A549 (cell line): ENCODE measurements around the gene NCOA3. TPM values are rescaled to one million over a fixed set of nuclear protein-coding genes. Genes with fewer than 3 reads are reported as not detected.

Experiments used
- ATAC-seq, 2 experiments: fragments of 200-7000 bp in 1 of 2; fragments of >200 bp in 1 of 2; cut with Nextera tagmentation in 1 of 2; cut with Tn5 transposase in 1 of 2; 3 replicates each; pipeline versions ENCODE4 v1.8.0 to v1.9.1; 2018 to 2020; ENCODE audit warnings: mild to moderate bottlenecking in 1 of 2, moderate library complexity in 1 of 2
- CTCF ChIA-PET: fragments of 300-600 bp; sonication (Branson Sonifier 250); formaldehyde crosslinking; extraction: SDS; loops from one replicate; lab custom pipeline; 2021; ENCODE audit warnings: antibody characterized with exemption, inconsistent platforms; lab: Yijun Ruan, JAX
- POLR2A ChIA-PET: fragments of 350-600 bp; formaldehyde crosslinking; extraction: SDS; loops from one replicate; lab custom pipeline; 2021; ENCODE audit warnings: antibody characterized with exemption, inconsistent platforms; lab: Yijun Ruan, JAX
- DNase-seq, 2 experiments: peaks; one replicate each; pipeline versions ENCODE4 v3.0.0 to v3.0.0-alpha.2; 2011 to 2016; ENCODE audit warnings: low read depth in 1 of 2, low spot score in 1 of 2
- FAIRE-seq: peaks from 2 replicates; lab custom pipeline; 2011; peaks lifted over from hg19 to GRCh38; lab: Jason Lieb, UNC
- H3K27ac ChIP-seq, 2 experiments: fragments of >200 bp; sonication (Bioruptor Twin); formaldehyde crosslinking; 3 replicates each; pipeline ENCODE4 v1.5.1; 2016 to 2017
- H3K4me1 ChIP-seq: fragments of >200 bp; sonication (Bioruptor Twin); formaldehyde crosslinking; 3 replicates; pipeline ENCODE4 v1.6.1; 2016
- H3K4me2 ChIP-seq: fragments of >200 bp; sonication (Bioruptor Twin); formaldehyde crosslinking; 3 replicates; pipeline ENCODE4 v1.6.1; 2016
- H3K4me3 ChIP-seq: fragments of >200 bp; sonication (Bioruptor Twin); formaldehyde crosslinking; 3 replicates; pipeline ENCODE4 v1.5.1; 2016
- H3K9me3 ChIP-seq: fragments of >200 bp; sonication (Bioruptor Twin); formaldehyde crosslinking; 3 replicates; pipeline ENCODE4 v1.6.1; 2016
- BCL3 ChIP-seq: fragments of >200 bp; sonication (Bioruptor Twin); formaldehyde crosslinking; IDR thresholded peaks from 3 replicates; pipeline ENCODE4 v1.6.1; 2016
- CBX2 ChIP-seq: fragments of 200-600 bp; sonication (generic); IDR thresholded peaks from 2 replicates; pipeline ENCODE4 v1.6.1; 2016; ENCODE audit warnings: low read depth, mild to moderate bottlenecking, borderline replicate concordance
- CHD2 ChIP-seq: fragments of 150-350 bp; IDR thresholded peaks from 2 replicates; pipeline ENCODE4 v1.6.1; 2014; ENCODE audit warnings: low read length; ENCODE audit not compliant: partially characterized antibody
- CHD4 ChIP-seq: fragments of 200-600 bp; sonication (generic); IDR thresholded peaks from 2 replicates; pipeline ENCODE4 v1.6.1; 2016; ENCODE audit warnings: antibody characterized with exemption, mild to moderate bottlenecking, borderline replicate concordance
- CTCF ChIP-seq: fragments of >200 bp; sonication (Bioruptor Twin); formaldehyde crosslinking; IDR thresholded peaks from 3 replicates; pipeline ENCODE4 v1.5.1; 2016
- ESRRA ChIP-seq: fragments of 150-350 bp; IDR thresholded peaks from 2 replicates; pipeline ENCODE4 v1.6.1; 2014; ENCODE audit warnings: mild to moderate bottlenecking, low read length, borderline replicate concordance
- FOSB ChIP-seq: fragments of 250-450 bp; sonication (Bioruptor Pico); IDR thresholded peaks from 2 replicates; pipeline ENCODE4 v1.5.0; 2020; ENCODE audit warnings: mild to moderate bottlenecking, moderate library complexity
- FOSL2 ChIP-seq, 2 experiments: fragments of 450-650 bp in 1 of 2; fragments of >200 bp in 1 of 2; sonication (Bioruptor Twin) in 1 of 2; formaldehyde crosslinking; IDR thresholded peaks; 2 replicates each; pipeline versions ENCODE4 v1.5.0 to v1.6.1; 2016 to 2020; ENCODE audit warnings: mild to moderate bottlenecking in 1 of 2, moderate library complexity in 1 of 2
- HMGXB4 ChIP-seq: fragments of 250-450 bp; sonication (Bioruptor Pico); IDR thresholded peaks from 2 replicates; pipeline ENCODE4 v1.5.0; 2021; ENCODE audit warnings: mild to moderate bottlenecking, moderate library complexity, borderline replicate concordance
- HOXA7 ChIP-seq: fragments of 250-450 bp; sonication (Bioruptor Pico); IDR thresholded peaks from 2 replicates; pipeline ENCODE4 v1.5.0; 2020; ENCODE audit warnings: mild to moderate bottlenecking, moderate library complexity
- JUN ChIP-seq, 2 experiments: fragments of >200 bp; sonication (Bioruptor Twin); formaldehyde crosslinking; IDR thresholded peaks; 2 replicates in 1 of 2; 3 replicates in 1 of 2; pipeline ENCODE4 v1.6.1; 2016 to 2017
- MAZ ChIP-seq: fragments of 150-350 bp; IDR thresholded peaks from 2 replicates; pipeline ENCODE4 v1.6.1; 2014; ENCODE audit warnings: antibody characterized with exemption, low read depth, low read length, borderline replicate concordance
- MYC ChIP-seq: IDR thresholded peaks from 2 replicates; pipeline ENCODE4 v1.6.1; 2012; ENCODE audit warnings: mild to moderate bottlenecking, inconsistent platforms, low read length, improper control_type of control experiment, borderline replicate concordance
- NR3C1 ChIP-seq: fragments of >200 bp; sonication (Bioruptor Twin); formaldehyde crosslinking; IDR thresholded peaks from 3 replicates; pipeline ENCODE4 v1.6.1; 2017
- RCOR1 ChIP-seq: fragments of 150-350 bp; IDR thresholded peaks from 2 replicates; pipeline ENCODE4 v1.6.1; 2014; ENCODE audit warnings: antibody characterized with exemption, low read length, low read depth
- TP53 ChIP-seq: fragments of 250-450 bp; sonication (Bioruptor Pico); IDR thresholded peaks from 2 replicates; pipeline ENCODE4 v1.5.0; 2021; ENCODE audit warnings: mild to moderate bottlenecking, moderate library complexity
- ZNF302 ChIP-seq: fragments of 250-450 bp; sonication (Bioruptor Pico); IDR thresholded peaks from 2 replicates; pipeline ENCODE4 v1.9.0; 2021; ENCODE audit warnings: inconsistent platforms, mild to moderate bottlenecking, moderate library complexity
- ZSCAN20 ChIP-seq: fragments of 250-450 bp; sonication (Bioruptor Pico); IDR thresholded peaks from 2 replicates; pipeline ENCODE4 v1.8.0; 2022; ENCODE audit warnings: mild to moderate bottlenecking, moderate library complexity
- WGBS: methylation state at CpG from one replicate; pipeline ENCODE4 v1.1.6; 2017; ENCODE audit errors: missing lambda C conversion rate; 5-methylcytosine and 5-hydroxymethylcytosine counted together
- polyA plus RNA-seq, 4 experiments: library from polyadenylated mRNA; depleted of rRNA in 3 of 4; stranded (reverse); fragments of >200 nt; fragmentation: RNase III in 1 of 4; extraction: RNeasy Plus Mini Kit Qiagen cat#74134 plus additional on column Dnase treatment in 1 of 4; gene quantifications; 2 replicates in 3 of 4; 3 replicates in 1 of 4; pipeline ENCODE4 v1.2.3, GENCODE V29; 2011 to 2017

The NCOA3 gene
- polyA plus RNA-seq, 2 of the 4 experiments (the other 2 are of a cell fraction), result 42.9 to 136 TPM

- no peak for DNase-seq
- no peak for FAIRE-seq
- peaks cover 43% of the 10 kb centered on the region for H3K4me1 ChIP-seq
- H3K9me3 ChIP-seq, result no peaks in the 10 kb centered on the region
- POLR2A ChIA-PET, result no interaction called here
- 91% methylated on average over 2 of the region's 2 CpGs for WGBS
- TF ChIP-seq ZNF302 (CRISPR knock-in tag) (no peak), FOSL2 (IDR thresholded peaks at IDR 0.05) (no peak), FOSL2 (CRISPR knock-in tag; IDR thresholded peaks at IDR 0.05) (no peak), CTCF (no peak), ESRRA (no peak)
- peak overlapping the region; percentile 86 to 95 for H3K27ac ChIP-seq
- no peak overlapping the region for H3K4me2 ChIP-seq
- CTCF ChIA-PET, result interaction anchor here (0.6 to 2.4 kb wide), 4 partner anchors 27 to 82 kb away, joined by 3 to 10 read pairs (median 7); partner anchors contain the start of gene NCOA3
- ATAC-seq, result no peak
- no peak overlapping the region for H3K4me3 ChIP-seq
Measured at GRCh38 chr20:47466213-47466612, 35.5 kb upstream of the NCOA3 start.

GRCh38 chr20:47466704-47467459, 34.8 kb upstream of the NCOA3 start:
- Histone ChIP-seq H3K27ac (peak overlapping the region; percentile 86 to 95; a peak in 5 of 6 replicates), H3K9me3 (no peaks in the 10 kb centered on the region), H3K4me3 (no peak overlapping the region), H3K4me1 (peaks cover 37% of the 10 kb centered on the region), H3K4me2 (no peak overlapping the region)
- TF ChIP-seq BCL3 (no peak), ZSCAN20 (CRISPR knock-in tag) (no peak), MYC (no peak), CHD2 (no peak), CBX2 (no peak), ZNF302 (CRISPR knock-in tag) (no peak), JUN (IDR thresholded peaks at IDR 0.05) (no peak), NR3C1 (no peak), HMGXB4 (CRISPR knock-in tag) (no peak), FOSB (CRISPR knock-in tag) (no peak), HOXA7 (CRISPR knock-in tag) (no peak), MAZ (no peak), RCOR1 (no peak), TP53 (CRISPR knock-in tag) (no peak), FOSL2 (IDR thresholded peaks at IDR 0.05) (no peak), FOSL2 (CRISPR knock-in tag; IDR thresholded peaks at IDR 0.05) (no peak), CHD4 (no peak)
- DNase-seq (no peak), ATAC-seq (no peak), FAIRE-seq (no peak)
- WGBS, result 96% methylated on average over 15 of the region's 15 CpGs
- POLR2A ChIA-PET, result interaction anchor here (0.6 kb wide), 1 partner anchor 74 kb away, joined by 5 read pairs; no protein-coding TSS in a partner anchor
- CTCF ChIA-PET, result interaction anchor here (0.6 to 2.4 kb wide), 4 partner anchors 26 to 83 kb away, joined by 3 to 10 read pairs (median 4); partner anchors contain the start of gene NCOA3
